Right lobe of liver (tissue), 6 donors: ENCODE results near the gene MT4. TPM values are rescaled to one million over a fixed set of nuclear protein-coding genes. Genes with fewer than 3 reads are reported as not detected.

Experiments
- ATAC-seq, 4 donors: fragments of 200-7000 bp; cut with Tn5 transposase; one replicate each; pipeline ENCODE4 v1.9.1; 2020; ENCODE audit warnings: mild to moderate bottlenecking in 4 of 4, moderate library complexity in 4 of 4
- DNase-seq, 3 donors: peaks; one replicate each; pipeline ENCODE4 v3.0.0-alpha.2; 2020
- H3K27ac ChIP-seq, 3 donors: fragments of 200-600 bp; one replicate each; pipeline ENCODE4 v1.8.0; 2022
- H3K27me3 ChIP-seq, 2 donors: fragments of 200-600 bp; one replicate each; pipeline ENCODE4 v1.8.0; 2022
- H3K36me3 ChIP-seq, 4 donors: fragments of 200-600 bp; sonication (generic) in 1 of 4; one replicate each; pipeline versions ENCODE4 v1.5.1 to v1.8.0; 2017 to 2022; ENCODE audit warnings: control low read depth in 1 of 4
- H3K4me1 ChIP-seq, 4 donors: fragments of 200-600 bp; sonication (generic) in 1 of 4; one replicate each; pipeline versions ENCODE4 v1.5.1 to v1.8.0; 2017 to 2022; ENCODE audit warnings: control low read depth in 1 of 4
- H3K4me3 ChIP-seq, 3 donors: fragments of 200-600 bp; one replicate each; pipeline ENCODE4 v1.8.0; 2022
- H3K9me3 ChIP-seq, 4 donors: fragments of 200-600 bp; sonication (generic) in 1 of 4; one replicate each; pipeline versions ENCODE4 v1.5.1 to v1.8.0; 2017 to 2022; ENCODE audit warnings: control low read depth in 1 of 4
- POLR2A ChIP-seq: fragments of 450-650 bp; IDR thresholded peaks from one replicate; pipeline ENCODE4 v1.6.1; 2017; ENCODE audit warnings: antibody characterized with exemption, mild to moderate bottlenecking
- WGBS: methylation state at CpG from one replicate; pipeline ENCODE4 v1.1.6; 2018; ENCODE audit warnings: low coverage, low lambda C conversion rate; ENCODE audit not compliant: insufficient coverage; ENCODE audit errors: missing lambda C conversion rate; 5-methylcytosine and 5-hydroxymethylcytosine counted together
- intact Hi-C, 2 donors: fragments of 100-400 bp; cut with DNase I; formaldehyde crosslinking; loops; one replicate each; pipeline versions ENCODE4 v1.11.2 to v1.14.1; 2022
- total RNA-seq, 6 experiments: library from RNA; depleted of rRNA in 2 of 6; stranded (reverse); fragments of >200 nt in 2 of 6; fragmentation: NEBNext Ultra II Directional in 3 of 6; extraction: Animal tissue kit (Norgen Biotek cat#: 25700) in 3 of 6; gene quantifications; one replicate each; pipeline versions ENCODE4 v1.1.0 to v1.2.4, GENCODE V29; 2016 to 2023
- TF ChIP-seq, protein P1 (sequence below), 4 donors: fragments of 200-600 bp in 3 of 4; fragments of 450-650 bp in 1 of 4; IDR thresholded peaks; one replicate each; pipeline versions ENCODE4 v1.5.1 to v1.8.0; 2016 to 2022; ENCODE audit warnings: antibody characterized with exemption in 4 of 4, mild to moderate bottlenecking in 2 of 4
- donor health status: DM: no; HTN: yes; CAD: no.
- donor health status: DM: no; HTN: no; CAD: no.
- donor health status: DM: no; HTN: no; CAD: no.
- donor health status: DM: no; HTN: yes; CAD: no.
- donor health status: DM: no; HTN: yes; CAD: no.

The MT4 gene
- total RNA-seq, 6 experiments from 2014 or later, result not detected

- DNase-seq (peak; percentile 97 to 98 (median 97)), ATAC-seq (peak; percentile 42 to 72 (median 68))
- intact Hi-C loops, result loop anchor here in 1 of 2 donors (10.0 kb wide), 1 partner anchor 87 kb away; no protein-coding TSS in a partner anchor
Measured at GRCh38 chr16:56608043-56608875, 43.4 kb downstream of the MT4 start, which contains the start of gene MT2A. Gene MT2A (plus strand): TSS chr16:56608584. CDS start chr16:56608656, 72 bp downstream.

DNA sequence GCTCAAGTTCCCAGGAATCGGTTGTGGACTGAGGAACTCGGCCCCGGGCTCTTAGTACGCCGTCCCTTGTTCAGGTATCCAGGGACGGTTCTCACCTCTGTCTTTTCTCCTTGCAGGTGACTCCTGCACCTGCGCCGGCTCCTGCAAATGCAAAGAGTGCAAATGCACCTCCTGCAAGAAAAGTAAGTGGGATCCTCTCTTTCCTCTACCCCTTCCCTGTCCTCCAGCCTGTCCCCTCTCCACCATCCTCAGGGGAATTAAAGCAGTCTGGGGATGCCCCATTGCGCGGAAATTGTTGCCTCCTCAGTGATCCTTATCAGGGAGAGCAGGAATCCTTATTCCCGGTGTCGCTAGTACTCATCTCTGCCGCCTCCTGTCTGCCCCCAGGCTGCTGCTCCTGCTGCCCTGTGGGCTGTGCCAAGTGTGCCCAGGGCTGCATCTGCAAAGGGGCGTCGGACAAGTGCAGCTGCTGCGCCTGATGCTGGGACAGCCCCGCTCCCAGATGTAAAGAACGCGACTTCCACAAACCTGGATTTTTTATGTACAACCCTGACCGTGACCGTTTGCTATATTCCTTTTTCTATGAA, 44.1 kb downstream of the MT4 start:
- Histone ChIP-seq H3K4me3 (peak overlapping the region; percentile 40 to 84 (median 73)), H3K9me3 (no peaks in the 10 kb centered on the region), H3K27me3 (no peaks in the 10 kb centered on the region), H3K4me1 (peaks cover 0 to 35% (median 14%) of the 10 kb centered on the region in 4 donors), H3K36me3 (no peaks in the 10 kb centered on the region), H3K27ac (peak overlapping the region; percentile 65 to 95 (median 84))
- intact Hi-C loops, result loop anchor here in 1 of 2 donors (10.0 kb wide), 1 partner anchor 86 kb away; no protein-coding TSS in a partner anchor
- peak in 1 of 4 donors; percentile 0 for ATAC-seq
- TF ChIP-seq, protein P1, sequence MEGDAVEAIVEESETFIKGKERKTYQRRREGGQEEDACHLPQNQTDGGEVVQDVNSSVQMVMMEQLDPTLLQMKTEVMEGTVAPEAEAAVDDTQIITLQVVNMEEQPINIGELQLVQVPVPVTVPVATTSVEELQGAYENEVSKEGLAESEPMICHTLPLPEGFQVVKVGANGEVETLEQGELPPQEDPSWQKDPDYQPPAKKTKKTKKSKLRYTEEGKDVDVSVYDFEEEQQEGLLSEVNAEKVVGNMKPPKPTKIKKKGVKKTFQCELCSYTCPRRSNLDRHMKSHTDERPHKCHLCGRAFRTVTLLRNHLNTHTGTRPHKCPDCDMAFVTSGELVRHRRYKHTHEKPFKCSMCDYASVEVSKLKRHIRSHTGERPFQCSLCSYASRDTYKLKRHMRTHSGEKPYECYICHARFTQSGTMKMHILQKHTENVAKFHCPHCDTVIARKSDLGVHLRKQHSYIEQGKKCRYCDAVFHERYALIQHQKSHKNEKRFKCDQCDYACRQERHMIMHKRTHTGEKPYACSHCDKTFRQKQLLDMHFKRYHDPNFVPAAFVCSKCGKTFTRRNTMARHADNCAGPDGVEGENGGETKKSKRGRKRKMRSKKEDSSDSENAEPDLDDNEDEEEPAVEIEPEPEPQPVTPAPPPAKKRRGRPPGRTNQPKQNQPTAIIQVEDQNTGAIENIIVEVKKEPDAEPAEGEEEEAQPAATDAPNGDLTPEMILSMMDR (IDR thresholded peaks at IDR 0.05), result no peak
- peak in 1 of 3 donors; percentile 67 for DNase-seq
- 0% methylated on average over 21 of the region's 21 CpGs for WGBS

More at GRCh38 chr16:56608043-56608875, 43.4 kb downstream of the MT4 start, which contains the start of gene MT2A:
- 2% methylated on average over 49 of the region's 62 CpGs for WGBS
- Histone ChIP-seq H3K27ac (peak within 1 kb of the TSS; percentile 65 to 95 (median 84)), H3K36me3 (no peaks in the 10 kb centered on the region), H3K4me1 (peaks cover 0 to 35% (median 14%) of the 10 kb centered on the region in 4 donors), H3K4me3 (peak within 1 kb of the TSS; percentile 40 to 84 (median 73)), H3K9me3 (no peaks in the 10 kb centered on the region), H3K27me3 (no peaks in the 10 kb centered on the region)
- TF ChIP-seq POLR2A, result peak; percentile 98
- TF ChIP-seq, protein P1 (IDR thresholded peaks at IDR 0.05), result peak in 1 of 4 donors; percentile 8

- Histone ChIP-seq H3K36me3 (no peaks in the 10 kb centered on the region), H3K4me1 (peaks cover 0 to 35% (median 14%) of the 10 kb centered on the region in 4 donors), H3K27ac (peak overlapping the region; percentile 65 to 95 (median 84)), H3K4me3 (peak overlapping the region; percentile 40 to 84 (median 73)), H3K9me3 (no peaks in the 10 kb centered on the region), H3K27me3 (no peaks in the 10 kb centered on the region)
- WGBS, result 2% methylated on average over 6 of the region's 6 CpGs
- ATAC-seq (peak in 3 of 4 donors; percentile 1 to 17 (median 6)), DNase-seq (peak; percentile 81 to 87 (median 85))
- TF ChIP-seq POLR2A, result peak; percentile 88
- TF ChIP-seq, protein P1 (IDR thresholded peaks at IDR 0.05), result no peak
- intact Hi-C loops, result loop anchor here in 1 of 2 donors (10.0 kb wide), 1 partner anchor 85 kb away; no protein-coding TSS in a partner anchor
Measured at GRCh38 chr16:56609463-56609921, 44.6 kb downstream of the MT4 start.

DNA sequence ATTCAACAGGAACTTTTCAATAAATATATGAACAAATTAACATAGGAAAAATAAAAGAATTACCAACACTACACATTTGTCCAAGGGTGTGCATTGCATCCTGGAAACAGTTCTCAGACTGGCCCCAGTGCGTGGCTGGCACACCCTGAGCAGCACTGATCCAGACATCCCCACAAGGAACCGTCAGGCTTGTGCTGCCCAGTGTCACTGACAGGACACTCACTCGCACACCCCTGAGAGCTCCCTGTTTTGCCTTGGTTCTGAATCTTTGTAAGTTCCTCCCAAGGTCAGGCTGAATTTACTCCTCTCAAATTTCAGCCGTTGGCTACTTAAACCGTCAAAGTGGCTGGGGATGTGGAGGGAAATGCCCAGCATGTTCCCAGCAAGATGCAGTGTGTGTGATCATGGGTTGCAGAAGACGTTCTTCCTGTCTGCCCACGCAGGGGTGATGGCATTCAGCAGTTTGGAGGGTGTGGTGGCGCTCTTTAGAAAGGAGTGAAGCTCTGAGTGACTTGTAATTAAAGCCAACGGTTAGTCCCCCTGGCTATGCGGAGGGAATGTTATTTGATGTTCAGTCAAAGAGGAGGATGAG, 45.2 kb downstream of the MT4 start:
- H3K36me3 ChIP-seq, result no peaks in the 10 kb centered on the region
- peak overlapping the region; percentile 65 to 95 (median 84) for H3K27ac ChIP-seq
- peak; percentile 70 to 82 (median 81) for DNase-seq
- H3K4me1 ChIP-seq, result peaks cover 0 to 35% (median 14%) of the 10 kb centered on the region in 4 donors
- WGBS, result 7% methylated on average over 8 of the region's 10 CpGs
- H3K9me3 ChIP-seq, result no peaks in the 10 kb centered on the region
- peak overlapping the region; percentile 40 to 84 (median 73) for H3K4me3 ChIP-seq
- intact Hi-C loops, result no loop called here
- peak; percentile 38 for TF ChIP-seq POLR2A
- TF ChIP-seq, protein P1 (IDR thresholded peaks at IDR 0.05), result no peak
- no peaks in the 10 kb centered on the region for H3K27me3 ChIP-seq
- peak; percentile 6 to 11 (median 7) for ATAC-seq
